Renal cortical epithelial cell (primary cell): ENCODE measurements around the gene WAPL. TPM values are rescaled to one million over a fixed set of nuclear protein-coding genes. Genes with fewer than 3 reads are reported as not detected.
A peak's percentile ranks its signal among the peaks of the same experiment; 100 is the strongest.
"Not testable (repeated sequence)": the region's sequence is repeated elsewhere in the genome, so short reads cannot be mapped to it uniquely, and the experiment has no call there.

Experiments
- DNase-seq: peaks from one replicate; pipeline ENCODE4 v3.0.0-alpha.2; 2011; ENCODE audit warnings: low read depth
- total RNA-seq: library from RNA; depleted of rRNA; stranded (reverse); fragments of >200 nt; gene quantifications from 2 replicates; pipeline ENCODE4 v1.2.3, GENCODE V29; 2014

WAPL gene, protein sequence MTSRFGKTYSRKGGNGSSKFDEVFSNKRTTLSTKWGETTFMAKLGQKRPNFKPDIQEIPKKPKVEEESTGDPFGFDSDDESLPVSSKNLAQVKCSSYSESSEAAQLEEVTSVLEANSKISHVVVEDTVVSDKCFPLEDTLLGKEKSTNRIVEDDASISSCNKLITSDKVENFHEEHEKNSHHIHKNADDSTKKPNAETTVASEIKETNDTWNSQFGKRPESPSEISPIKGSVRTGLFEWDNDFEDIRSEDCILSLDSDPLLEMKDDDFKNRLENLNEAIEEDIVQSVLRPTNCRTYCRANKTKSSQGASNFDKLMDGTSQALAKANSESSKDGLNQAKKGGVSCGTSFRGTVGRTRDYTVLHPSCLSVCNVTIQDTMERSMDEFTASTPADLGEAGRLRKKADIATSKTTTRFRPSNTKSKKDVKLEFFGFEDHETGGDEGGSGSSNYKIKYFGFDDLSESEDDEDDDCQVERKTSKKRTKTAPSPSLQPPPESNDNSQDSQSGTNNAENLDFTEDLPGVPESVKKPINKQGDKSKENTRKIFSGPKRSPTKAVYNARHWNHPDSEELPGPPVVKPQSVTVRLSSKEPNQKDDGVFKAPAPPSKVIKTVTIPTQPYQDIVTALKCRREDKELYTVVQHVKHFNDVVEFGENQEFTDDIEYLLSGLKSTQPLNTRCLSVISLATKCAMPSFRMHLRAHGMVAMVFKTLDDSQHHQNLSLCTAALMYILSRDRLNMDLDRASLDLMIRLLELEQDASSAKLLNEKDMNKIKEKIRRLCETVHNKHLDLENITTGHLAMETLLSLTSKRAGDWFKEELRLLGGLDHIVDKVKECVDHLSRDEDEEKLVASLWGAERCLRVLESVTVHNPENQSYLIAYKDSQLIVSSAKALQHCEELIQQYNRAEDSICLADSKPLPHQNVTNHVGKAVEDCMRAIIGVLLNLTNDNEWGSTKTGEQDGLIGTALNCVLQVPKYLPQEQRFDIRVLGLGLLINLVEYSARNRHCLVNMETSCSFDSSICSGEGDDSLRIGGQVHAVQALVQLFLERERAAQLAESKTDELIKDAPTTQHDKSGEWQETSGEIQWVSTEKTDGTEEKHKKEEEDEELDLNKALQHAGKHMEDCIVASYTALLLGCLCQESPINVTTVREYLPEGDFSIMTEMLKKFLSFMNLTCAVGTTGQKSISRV (N-terminal part only)
- total RNA-seq = 53.1 and 72.5 TPM in 2 replicates

DNA sequence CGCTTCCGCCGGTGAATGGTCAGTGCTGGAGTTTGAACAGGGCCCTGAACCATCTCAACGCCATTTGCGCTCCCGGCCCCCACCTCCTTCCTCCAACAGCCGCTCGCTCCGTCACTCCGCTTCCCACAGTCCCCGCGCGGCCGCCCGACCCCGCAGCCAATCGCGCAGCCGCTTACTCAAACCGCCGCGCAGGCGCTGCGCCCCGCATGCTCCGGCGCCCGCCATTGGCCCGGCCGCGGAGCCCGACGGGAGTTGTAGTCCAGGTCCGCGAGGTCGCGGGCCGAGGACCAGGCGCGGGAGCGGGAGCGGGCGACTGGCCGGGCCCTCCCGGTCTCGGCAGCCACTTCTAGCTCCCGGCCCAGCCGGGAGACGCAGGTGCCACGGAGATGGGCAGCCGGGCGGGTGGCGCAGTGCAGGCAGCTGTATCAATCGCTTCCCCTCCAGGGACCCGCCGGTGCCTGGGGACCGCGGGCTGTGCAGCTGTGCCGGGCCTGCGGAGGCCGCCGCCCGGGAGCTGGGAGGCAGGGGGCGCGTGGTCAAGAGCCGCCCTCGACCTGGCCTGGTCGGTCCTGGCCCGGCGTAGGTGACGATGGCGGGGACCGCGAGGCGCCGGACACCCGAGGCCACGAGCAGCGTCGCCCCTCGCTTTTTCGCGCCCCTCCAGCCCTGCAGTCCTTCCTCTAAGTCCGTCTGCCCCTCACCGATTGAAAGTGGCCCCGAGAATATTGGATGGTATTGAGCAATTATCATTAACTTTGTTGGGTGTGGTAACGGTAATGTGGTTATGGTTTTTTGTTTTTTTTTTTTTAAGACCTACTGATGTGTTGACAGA lies at the start of gene WAPL:
WAPL (minus strand) TSS at position 115 of the 832 bp plus-strand sequence. CDS start 3,723 bp downstream, outside the sequence.
- DNase-seq = peak; percentile 71

GRCh38 chr10:86569335-86569734 lies 47.7 kb upstream of the WAPL start:
- no peak for DNase-seq

DNA sequence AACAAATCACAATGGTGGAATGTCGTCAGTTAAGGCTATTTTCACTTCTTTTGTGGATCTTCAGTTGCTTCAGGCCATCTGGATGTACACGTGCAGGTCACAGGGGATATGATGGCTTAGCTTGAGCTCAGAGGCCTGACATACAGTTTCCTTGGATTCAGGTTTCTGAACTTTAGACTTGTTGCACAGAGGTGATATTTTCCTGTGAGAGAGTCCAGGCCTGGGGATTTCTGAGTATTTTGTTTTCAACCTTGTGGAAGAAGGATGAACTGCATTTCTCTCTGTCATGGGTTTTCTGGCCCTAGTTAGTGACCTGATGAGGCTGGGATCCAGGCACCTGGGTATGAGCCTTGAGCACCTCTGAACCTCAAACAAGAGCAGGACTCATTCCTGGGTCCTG lies 44.9 kb upstream of the WAPL start:
- not testable (repeated sequence) for DNase-seq

DNA sequence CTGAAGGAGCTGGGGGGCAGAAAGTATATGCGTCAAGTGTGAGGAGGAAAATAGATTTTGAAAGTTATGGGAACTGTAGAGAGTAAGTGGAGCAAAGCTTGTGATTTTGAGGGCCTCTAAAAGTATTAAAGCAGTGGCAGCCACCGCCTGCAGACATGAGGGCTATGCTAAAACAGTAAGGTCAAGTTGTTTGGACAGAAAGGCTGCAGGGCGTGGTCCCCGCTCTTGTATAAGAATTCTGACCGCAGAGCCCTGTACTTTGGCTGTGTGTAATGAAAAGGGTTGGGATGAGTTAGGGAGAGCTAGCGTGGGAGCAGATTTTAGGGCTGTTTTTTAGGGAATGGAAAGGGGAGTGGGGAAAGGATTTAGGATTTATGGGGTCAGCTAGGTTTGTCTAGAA lies 41.7 kb upstream of the WAPL start:
- not testable (repeated sequence) for DNase-seq

GRCh38 chr10:86558695-86559094 lies 37.1 kb upstream of the WAPL start:
- not testable (repeated sequence) for DNase-seq

GRCh38 chr10:86556933-86557649 lies 35.5 kb upstream of the WAPL start:
- DNase-seq = no peak

GRCh38 chr10:86556532-86556931 lies 34.9 kb upstream of the WAPL start:
- DNase-seq = no peak

GRCh38 chr10:86553639-86554038 lies 32.0 kb upstream of the WAPL start:
- DNase-seq = no peak

DNA sequence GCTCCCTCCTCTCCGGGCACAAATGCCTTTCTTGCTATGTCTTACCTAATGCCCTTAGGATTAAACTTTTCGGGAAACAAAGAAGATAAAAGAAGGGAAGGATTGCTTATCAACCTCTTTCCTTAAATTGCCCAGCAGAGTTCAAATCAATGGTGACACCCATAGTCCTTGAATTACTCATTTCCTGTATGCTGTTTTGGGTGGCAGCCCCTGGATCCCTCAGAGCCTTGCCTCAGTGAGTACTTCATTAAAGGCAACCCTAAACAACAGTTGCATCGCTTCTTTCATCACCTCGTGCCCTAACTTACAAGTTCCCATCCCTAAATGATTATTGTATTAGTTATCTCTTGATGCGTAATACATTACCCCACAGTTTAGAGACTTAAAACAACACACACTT lies 31.6 kb upstream of the WAPL start:
- DNase-seq = no peak

DNA sequence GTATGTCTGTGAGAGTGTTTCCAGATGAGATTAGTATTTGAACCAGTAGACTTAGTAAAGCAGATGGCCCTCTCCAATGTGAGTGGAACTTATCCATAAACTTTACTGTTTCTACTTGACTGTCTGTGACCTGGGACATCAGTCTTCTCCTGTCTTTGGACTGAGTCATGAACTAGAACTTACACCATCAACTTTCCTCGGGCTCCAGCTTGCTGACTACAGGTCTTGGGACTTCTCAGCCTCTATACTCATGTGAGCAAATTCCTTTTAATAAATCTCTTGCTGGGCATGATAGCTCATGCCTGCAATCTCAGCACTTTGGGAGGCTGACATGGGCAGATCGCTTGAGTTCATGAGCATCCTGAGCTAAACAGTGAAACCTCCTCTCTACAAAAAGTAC lies 25.7 kb upstream of the WAPL start:
- DNase-seq = no peak

GRCh38 chr10:86545101-86545500 lies 23.5 kb upstream of the WAPL start:
- no peak for DNase-seq

GRCh38 chr10:86540016-86540415 lies 18.4 kb upstream of the WAPL start:
- no peak for DNase-seq

- DNase-seq = no peak
Observed at GRCh38 chr10:86538547-86538946, 17.0 kb upstream of the WAPL start.

DNA sequence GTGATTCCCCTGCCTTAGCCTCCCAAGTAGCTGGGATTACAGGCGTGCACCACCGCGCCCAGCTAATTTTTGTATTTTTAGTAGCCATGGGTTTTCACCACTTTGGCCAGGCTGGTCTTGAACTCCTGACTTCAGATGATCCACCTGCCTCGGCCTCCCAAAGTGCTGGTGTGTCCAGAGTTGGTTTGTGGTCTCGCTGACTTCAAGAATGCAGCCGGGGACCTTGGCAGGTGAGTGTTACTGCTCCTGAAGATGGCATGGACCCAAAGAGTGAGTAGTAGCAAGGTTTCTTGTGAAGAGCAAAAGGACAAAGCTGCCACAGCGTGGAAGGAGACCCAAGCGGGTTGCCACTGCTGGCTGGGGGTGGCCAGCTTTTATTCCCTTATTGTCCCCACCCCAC lies 16.4 kb upstream of the WAPL start:
- DNase-seq = not testable (repeated sequence)

DNA sequence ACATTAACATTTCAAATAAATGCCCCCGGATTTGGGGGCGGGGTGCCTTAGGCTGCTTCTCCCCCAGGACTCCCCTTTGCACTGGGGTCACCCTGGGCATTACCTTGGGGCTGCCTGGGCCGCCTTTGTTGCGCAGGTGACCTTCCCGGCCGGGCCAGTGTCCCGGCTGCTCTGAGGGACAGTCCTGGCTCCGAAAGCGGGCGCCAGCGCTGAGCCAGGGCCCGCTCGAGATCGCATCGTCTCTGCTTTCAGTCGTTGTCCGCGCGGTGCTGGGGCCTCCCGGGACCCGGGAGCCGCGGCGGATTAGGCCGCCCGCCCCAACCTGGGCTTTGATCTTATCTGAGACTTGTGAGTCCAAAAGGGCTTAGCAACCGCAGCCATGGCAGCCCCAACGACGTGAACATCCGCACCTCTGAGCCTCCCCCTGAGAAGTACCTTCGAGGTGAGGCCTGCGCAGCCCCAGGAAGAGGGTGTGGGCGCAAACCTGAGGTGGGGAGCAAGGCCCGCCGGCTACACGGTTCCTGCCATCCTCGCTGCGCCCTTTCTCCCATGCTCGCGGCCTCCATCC lies 14.8 kb upstream of the WAPL start:
- DNase-seq = no peak

GRCh38 chr10:86535132-86535882 lies 13.7 kb upstream of the WAPL start:
- peak; percentile 38 for DNase-seq

DNA sequence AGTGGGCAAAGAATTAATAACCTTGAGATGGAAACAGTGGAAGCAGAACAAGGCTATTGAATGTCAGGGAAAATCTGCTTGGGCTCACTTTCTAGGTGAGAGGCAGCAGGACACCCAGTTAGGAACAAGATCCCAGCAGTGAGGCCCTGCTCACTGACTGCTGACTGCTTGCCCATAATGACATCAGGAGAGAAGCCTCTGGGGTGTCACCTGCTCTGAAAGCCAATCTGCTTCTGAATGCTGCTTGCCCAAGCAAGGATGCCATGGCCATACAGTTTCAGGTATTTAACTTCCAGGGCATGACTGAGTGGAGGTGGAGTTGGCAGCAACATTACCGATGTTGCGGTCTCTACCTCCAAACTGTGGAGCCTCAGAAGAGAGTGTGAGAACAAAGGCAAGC lies 11.7 kb upstream of the WAPL start:
- no peak for DNase-seq

DNA sequence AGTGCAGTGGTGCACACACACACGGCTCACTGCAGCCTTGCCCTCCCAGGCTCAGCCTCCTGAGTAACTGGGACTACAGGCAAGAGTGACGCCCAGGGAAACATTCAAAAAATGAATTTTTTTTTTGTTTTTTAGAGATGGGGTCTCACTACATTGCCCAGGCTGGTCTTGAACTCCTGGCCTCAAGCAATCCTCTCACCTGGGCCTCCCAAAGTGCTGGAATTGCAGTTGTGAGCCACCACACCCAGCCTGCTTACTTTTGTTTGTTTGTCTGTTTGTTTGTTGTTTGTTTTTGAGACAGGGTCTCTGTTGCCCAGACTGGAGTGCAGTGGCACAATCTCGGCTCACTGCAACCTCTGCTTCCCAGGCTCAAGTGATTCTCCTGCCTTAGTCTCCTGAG lies 7.1 kb upstream of the WAPL start:
- not testable (repeated sequence) for DNase-seq

GRCh38 chr10:86526606-86527005 lies 5.0 kb upstream of the WAPL start:
- no peak for DNase-seq
